GM18499 (cell line): ENCODE results near the gene EVA1C.
"Not testable (repeated sequence)": the region's sequence is repeated elsewhere in the genome, so short reads cannot be mapped to it uniquely, and the experiment has no call there.

Source experiments
- ATAC-seq: cut with Tn5 transposase; IDR thresholded peaks from one replicate; pipeline ENCODE4 v1.9.1; 2021; ENCODE audit warnings: moderate number of reproducible peaks; ENCODE audit not compliant: insufficient read depth, unreplicated experiment

The EVA1C gene

DNA sequence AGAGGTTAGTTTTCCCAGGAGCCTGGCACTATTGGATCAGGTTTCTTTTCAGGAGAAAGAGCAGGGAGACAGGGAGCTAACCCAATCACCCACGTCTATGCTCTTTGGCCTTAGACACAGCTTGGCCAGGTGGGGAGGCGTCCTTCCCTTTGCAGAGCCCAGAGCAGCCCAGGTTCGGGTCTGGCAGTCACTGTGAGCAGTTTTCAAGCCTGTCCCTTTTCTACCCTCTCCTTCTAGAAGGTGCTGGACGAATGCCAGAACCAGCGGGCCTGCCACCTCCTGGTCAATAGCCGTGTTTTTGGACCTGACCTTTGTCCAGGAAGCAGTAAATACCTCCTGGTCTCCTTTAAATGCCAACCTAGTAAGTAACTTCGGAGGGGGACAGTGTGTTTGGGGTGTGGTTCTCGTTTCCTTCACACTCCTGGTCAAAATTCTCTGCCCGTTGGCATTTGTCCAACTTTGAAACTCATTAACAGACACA lies 44.9 kb downstream of the EVA1C start:
- no peak for ATAC-seq

DNA sequence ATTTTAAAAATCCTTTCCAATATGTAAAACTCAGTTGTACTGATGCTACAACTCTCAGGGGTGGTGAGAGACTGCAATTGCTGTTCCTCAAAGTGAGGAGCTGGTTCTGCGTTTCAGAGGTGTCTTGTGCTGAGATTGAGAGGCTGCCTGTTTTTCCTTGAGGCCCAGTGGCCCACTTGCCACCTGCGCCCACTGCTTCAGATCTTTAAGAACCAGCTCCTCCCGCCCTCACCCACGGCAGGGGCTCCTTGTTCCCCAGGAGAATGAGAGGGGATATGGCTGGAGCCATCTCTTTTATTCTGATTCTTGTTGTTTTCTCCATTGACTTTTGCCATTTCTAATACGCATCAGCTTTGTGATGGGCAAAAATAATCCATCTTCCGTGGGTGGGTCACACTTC lies 45.5 kb downstream of the EVA1C start:
- ATAC-seq = no peak

- ATAC-seq = no peak
These were observed 47.5 kb downstream of the EVA1C start for GRCh38 chr21:32459972-32460371.

GRCh38 chr21:32461503-32461902 lies 49.0 kb downstream of the EVA1C start:
- no peak for ATAC-seq

- not testable (repeated sequence) for ATAC-seq
These were observed 50.1 kb downstream of the EVA1C start for GRCh38 chr21:32462564-32462963.

DNA sequence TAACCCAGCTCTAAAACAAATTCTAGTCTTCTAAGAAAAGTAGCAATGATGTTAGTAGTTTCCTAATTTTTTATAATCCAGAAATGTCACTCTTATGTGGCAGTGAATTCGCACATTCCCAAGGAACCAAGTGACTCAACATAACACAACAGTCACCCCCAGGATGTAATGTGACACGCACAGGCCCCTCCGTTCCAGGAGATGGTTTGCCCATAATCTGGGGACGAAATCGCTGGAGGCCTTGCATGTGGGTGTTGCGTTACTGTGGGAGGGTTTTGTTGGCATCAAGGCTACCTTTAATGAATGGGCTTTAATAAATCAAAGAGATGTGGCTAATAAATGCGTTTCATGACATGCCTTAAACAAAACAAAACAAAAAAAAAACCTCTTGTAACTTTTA lies 50.9 kb downstream of the EVA1C start:
- no peak for ATAC-seq

DNA sequence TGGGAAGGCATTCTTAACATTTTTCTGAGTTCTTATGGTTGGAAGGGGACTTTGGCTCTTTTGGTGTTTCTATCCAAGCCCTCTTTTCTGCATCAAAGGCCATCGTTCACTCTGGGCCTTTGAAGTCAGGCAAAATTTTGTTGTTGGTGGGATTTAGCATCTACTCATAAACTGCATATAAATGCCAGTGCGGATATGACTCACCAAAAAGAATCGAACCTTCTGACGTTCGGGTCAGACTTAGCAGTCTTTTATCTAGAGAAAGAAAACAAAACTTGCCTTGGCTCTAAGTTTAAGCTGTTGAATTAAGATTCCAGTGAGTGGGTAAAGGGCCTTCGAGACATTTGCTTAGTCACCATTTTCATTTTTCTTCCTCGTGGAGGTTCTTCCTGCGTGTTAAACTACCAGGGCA lies 51.4 kb downstream of the EVA1C start:
- ATAC-seq = no peak

DNA sequence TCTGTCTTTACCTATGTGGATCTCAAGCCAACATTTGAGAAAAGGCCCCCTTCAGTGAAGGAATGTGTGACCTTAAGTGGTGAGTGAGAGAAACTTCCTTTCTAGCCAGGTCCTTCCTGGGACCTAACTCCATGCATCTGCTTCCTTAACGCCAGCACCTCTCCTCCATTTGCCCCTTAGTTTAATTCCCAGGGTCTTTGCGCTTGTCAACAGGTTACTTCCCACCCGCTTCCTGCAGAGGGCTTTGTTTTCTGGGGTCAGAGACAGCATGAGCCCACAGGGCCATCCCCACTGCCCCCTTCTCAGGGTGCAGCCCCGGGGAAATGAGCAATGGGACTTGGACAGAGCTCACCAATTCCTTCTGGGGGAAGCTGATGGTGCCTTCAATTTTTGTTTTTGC lies 54.8 kb downstream of the EVA1C start:
- ATAC-seq = no peak

DNA sequence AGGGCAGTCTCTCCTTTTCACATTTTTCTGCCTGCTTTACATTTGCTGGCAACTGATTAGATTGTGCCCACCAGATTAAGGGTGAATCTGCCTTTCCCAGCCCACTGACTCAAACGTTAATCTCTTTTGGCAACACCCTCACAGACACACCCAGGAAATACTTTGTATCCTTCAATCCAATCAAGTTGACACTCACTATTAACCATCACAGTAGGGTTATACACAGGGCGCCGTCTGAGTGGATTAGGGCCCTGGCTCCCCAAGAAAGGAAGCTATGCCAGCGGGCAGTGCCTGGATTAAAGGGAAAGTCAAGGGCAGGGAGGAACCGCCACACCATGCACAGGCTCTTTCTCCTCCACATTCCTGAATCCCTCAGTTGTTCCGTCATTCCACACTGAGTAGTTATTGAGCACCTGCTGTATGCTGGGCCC lies 56.2 kb downstream of the EVA1C start:
- no peak for ATAC-seq

- no peak for ATAC-seq
These were observed 57.1 kb downstream of the EVA1C start for GRCh38 chr21:32469628-32470027.

DNA sequence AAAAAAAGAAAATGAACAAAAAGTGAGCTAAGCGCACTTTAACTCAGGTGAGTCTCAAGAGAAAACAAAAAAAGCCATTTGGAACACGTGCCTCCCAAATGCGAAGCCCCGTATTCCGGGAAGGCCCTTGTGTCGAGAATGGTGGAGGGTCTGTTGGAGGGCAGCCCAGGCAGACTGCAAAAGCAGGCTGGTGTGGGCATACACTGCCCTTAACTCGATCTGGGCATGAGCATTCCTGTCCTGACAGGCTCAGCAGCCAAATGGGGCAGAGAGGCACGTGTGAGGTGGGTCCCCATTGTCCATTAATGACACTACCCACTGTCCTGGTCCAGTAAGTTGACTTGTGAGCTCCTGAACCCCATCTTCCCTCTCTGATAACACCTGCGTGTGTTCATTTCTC lies 57.7 kb downstream of the EVA1C start:
- ATAC-seq = no peak

- no peak for ATAC-seq
These were observed 60.6 kb downstream of the EVA1C start for GRCh38 chr21:32472890-32473765.

DNA sequence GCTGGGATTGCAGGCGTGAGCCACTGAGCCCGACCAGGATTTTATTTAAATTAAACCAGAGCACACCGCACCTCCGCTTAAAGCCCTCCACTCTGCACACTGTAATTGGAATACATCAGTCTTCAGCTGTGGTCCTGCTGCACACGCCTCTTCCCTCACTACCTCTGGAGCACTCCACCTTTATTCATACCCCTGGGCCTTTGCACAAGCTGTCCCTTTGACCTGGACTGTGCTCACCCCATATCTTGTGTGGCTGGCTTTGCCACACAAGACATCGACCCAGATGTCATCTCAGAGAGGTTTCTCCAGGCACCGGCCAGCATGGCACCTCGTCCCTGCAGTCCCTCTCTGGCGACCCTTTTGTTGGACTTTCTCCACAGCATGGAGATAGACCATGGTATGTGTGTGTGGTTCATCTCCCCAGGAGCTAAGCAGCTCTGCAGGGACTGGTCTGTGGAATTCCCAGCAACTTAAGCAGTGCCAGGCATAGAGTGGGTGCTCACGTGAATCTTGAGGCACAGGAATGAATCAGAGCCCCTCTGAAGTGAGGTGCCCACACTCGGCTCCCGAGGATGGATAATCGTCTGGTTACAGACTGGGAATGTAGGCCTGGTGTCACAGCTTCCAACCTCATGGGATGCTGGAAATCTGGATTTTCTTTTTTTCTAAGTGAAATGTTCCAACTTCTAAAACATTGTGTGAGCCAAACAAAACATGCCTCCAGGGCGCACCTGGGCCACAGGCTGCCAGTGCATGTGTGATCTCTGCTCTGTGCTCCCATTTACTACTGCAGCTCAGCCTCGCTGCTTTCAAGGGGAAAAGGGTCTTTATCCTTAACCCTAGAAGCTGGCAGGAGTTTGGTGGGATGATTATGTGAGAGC lies 61.9 kb downstream of the EVA1C start:
- ATAC-seq = no peak

DNA sequence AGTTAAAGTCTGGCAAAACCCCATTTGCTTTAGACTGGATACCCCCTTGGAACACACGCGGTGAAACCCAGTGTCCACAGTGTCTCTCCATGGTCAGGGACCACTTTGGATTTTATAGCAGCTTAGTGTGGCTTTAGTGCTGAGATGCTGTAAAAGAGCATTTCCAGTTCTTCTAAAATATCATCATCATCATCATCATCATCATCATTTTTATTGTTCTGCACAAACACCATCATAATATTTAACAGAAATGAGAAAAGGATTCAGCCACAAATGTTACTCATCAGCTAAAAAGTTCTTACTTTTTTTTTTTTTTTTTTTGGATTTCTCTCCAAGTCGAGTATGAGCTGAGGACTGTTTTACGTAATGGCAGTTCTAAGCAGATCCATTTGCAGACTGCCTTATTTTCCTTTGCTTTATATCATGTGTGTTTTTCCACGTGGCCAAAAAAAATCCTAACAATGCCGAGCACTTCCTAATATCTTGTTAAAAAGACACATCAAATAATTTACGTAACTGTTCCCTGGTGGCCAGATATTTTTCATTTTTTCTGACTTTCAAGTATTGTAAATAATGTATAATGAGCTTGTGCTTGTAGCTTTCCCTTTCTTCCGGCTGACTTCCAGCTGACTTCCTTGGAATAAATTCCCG lies 62.8 kb downstream of the EVA1C start:
- no peak for ATAC-seq

DNA sequence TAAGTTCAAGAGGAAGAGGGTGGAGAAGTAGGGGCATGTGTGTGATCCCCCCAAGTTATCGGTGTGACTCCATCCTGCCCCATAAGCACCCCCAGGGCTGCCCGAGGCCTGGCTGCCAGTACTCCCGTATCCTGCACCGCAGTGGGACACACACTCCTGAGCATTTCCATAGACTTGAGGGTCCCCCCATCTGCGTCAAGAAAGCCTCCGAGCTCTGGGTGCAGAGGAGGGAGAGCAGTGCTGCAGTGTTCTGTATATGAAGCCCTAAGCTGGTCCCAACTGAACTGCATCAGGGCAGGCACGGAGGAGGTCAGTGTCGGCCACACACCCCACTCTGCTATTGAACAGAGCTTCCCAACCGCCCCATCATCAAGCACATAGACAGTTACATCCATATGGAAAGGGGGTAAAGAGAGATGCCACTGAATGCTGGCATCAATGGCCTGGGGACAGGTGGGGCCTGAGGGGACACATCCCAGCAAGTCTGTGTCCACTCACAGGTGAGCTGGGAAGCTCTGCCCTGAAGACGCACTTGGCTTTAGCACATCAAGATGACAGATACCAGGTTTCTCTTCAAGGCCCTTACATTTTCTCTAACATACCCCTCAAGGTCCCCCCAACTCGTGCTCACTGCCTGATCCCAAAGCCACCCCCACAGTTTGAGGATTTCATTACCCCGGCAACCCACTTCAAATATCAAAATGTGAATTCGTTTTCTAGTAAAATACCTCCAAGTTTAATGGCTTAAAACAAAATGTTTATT lies 64.3 kb downstream of the EVA1C start:
- ATAC-seq = no peak

- no peak for ATAC-seq
These were observed 64.9 kb downstream of the EVA1C start for GRCh38 chr21:32477424-32477745.

GRCh38 chr21:32481875-32482408 lies 69.4 kb downstream of the EVA1C start:
- no peak for ATAC-seq

DNA sequence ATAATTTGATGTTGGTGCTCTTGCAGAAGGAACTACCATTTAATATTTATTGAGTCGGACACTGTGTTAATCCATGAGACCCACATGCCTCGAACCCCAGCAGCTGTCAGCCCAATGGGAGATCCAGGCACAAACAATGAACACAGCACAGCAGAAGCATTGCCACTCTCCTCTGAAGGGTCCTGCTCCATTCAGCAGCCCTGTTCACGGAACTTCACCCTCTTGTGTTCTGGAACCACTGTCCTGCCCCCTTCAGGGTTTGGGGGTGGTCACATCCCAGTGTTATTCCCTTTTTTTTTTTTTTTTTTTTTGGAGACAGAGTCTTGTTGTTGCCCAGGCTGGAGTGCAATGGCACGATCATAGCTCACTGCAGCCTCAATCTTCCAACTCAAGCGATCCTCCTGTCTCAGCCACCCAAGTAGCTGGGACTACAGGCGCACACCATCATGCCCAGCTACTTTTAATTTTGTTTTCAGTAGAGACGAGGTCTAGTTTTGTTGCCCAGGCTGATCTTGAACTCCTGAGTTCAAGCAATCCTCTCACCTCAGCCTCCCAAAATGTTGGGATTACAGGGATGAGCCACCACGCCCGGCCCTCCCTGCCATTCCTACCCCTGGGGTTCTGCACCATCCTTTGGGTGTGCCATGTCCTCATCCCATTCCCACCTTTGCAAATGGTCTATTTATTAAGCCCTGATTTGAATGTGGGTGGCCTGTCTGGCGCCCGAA lies 70.2 kb downstream of the EVA1C start:
- no peak for ATAC-seq

- ATAC-seq = no peak
These were observed 70.7 kb downstream of the EVA1C start for GRCh38 chr21:32483293-32483595.
